GM21737 (cell line): ENCODE data around the gene SMAD7.

Source experiments
- ATAC-seq: cut with Tn5 transposase; IDR thresholded peaks from one replicate; pipeline ENCODE4 v1.9.1; 2021; ENCODE audit warnings: mild to moderate bottlenecking, moderate library complexity; ENCODE audit not compliant: unreplicated experiment

SMAD7 gene

GRCh38 chr18:48917579-48918517 is 32.9 kb downstream of the SMAD7 start:
- no peak for ATAC-seq

- ATAC-seq: no peak
Measured at GRCh38 chr18:48915626-48916425, 34.9 kb downstream of the SMAD7 start.

- no peak for ATAC-seq
Measured at GRCh38 chr18:48914581-48915251, 36.0 kb downstream of the SMAD7 start.

GRCh38 chr18:48913775-48914174 is 37.0 kb downstream of the SMAD7 start:
- ATAC-seq: no peak

GRCh38 chr18:48913201-48913600 is 37.6 kb downstream of the SMAD7 start:
- ATAC-seq: no peak

GRCh38 chr18:48910972-48911545 is 39.7 kb downstream of the SMAD7 start:
- no peak for ATAC-seq

- no peak for ATAC-seq
Measured at GRCh38 chr18:48909721-48910120, 41.0 kb downstream of the SMAD7 start.

- no peak for ATAC-seq
Measured at GRCh38 chr18:48908916-48909315, 41.8 kb downstream of the SMAD7 start.

GRCh38 chr18:48905513-48905912 is 45.3 kb downstream of the SMAD7 start:
- ATAC-seq: no peak

GRCh38 chr18:48904847-48905394 is 45.8 kb downstream of the SMAD7 start:
- ATAC-seq: no peak

- no peak for ATAC-seq
Measured at GRCh38 chr18:48904091-48904490, 46.7 kb downstream of the SMAD7 start.

GRCh38 chr18:48902856-48903601 is 47.7 kb downstream of the SMAD7 start:
- no peak for ATAC-seq

GRCh38 chr18:48902023-48902855 is 48.5 kb downstream of the SMAD7 start:
- no peak for ATAC-seq

GRCh38 chr18:48901145-48902022 is 49.4 kb downstream of the SMAD7 start:
- ATAC-seq: no peak

- no peak for ATAC-seq
Measured at GRCh38 chr18:48900469-48900868, 50.3 kb downstream of the SMAD7 start.

- ATAC-seq: no peak
Measured at GRCh38 chr18:48899558-48900174, 51.1 kb downstream of the SMAD7 start.

GRCh38 chr18:48898521-48898920 is 52.2 kb downstream of the SMAD7 start:
- ATAC-seq: no peak

- ATAC-seq: no peak
Measured at GRCh38 chr18:48897531-48897930, 53.2 kb downstream of the SMAD7 start.
